ENCODE results near the gene APBA1. TPM values are rescaled to one million over a fixed set of nuclear protein-coding genes. Genes with fewer than 3 reads are reported as not detected.

Gene APBA1
- total RNA-seq, 4 donors from 2014 or later, result 5.8 to 15.7 (median 11.5) TPM

- DNase-seq (ENCODE audit: low spot score in 2 of 2), result no peak
- Histone ChIP-seq H3K27me3 (no peaks in the 10 kb centered on the region), H3K27ac (no peak overlapping the region), H3K36me3 (no peaks in the 10 kb centered on the region), H3K4me1 (no peaks in the 10 kb centered on the region), H3K9me3 (no peaks in the 10 kb centered on the region), H3K4me3 (no peak overlapping the region)
- WGBS, result 84% methylated on average over 8 of the region's 8 CpGs
- TF ChIP-seq POLR2A (IDR thresholded peaks at IDR 0.05), result no peak
- no peak for TF ChIP-seq POLR2AphosphoS5 (IDR thresholded peaks at IDR 0.05)
- no peak for TF ChIP-seq CTCF (IDR thresholded peaks at IDR 0.05)
- no peak for TF ChIP-seq EP300 (IDR thresholded peaks at IDR 0.05)
Observed at GRCh38 chr9:69466151-69466550, 206.0 kb downstream of the APBA1 start.

GRCh38 chr9:69465473-69465872 is 206.7 kb downstream of the APBA1 start:
- Histone ChIP-seq H3K9me3 (no peaks in the 10 kb centered on the region), H3K36me3 (no peaks in the 10 kb centered on the region), H3K27me3 (no peaks in the 10 kb centered on the region), H3K4me1 (no peaks in the 10 kb centered on the region), H3K27ac (no peak overlapping the region), H3K4me3 (no peak overlapping the region)
- DNase-seq (ENCODE audit: low spot score in 2 of 2), result no peak
- TF ChIP-seq EP300 (IDR thresholded peaks at IDR 0.05) (no peak), POLR2A (IDR thresholded peaks at IDR 0.05) (no peak), CTCF (IDR thresholded peaks at IDR 0.05) (no peak), POLR2AphosphoS5 (IDR thresholded peaks at IDR 0.05) (no peak)
- 59% methylated on average over 3 of the region's 3 CpGs for WGBS

- TF ChIP-seq EP300 (IDR thresholded peaks at IDR 0.05) (no peak), POLR2A (IDR thresholded peaks at IDR 0.05) (no peak), POLR2AphosphoS5 (IDR thresholded peaks at IDR 0.05) (no peak), CTCF (IDR thresholded peaks at IDR 0.05) (no peak)
- Histone ChIP-seq H3K27me3 (no peaks in the 10 kb centered on the region), H3K27ac (no peak overlapping the region), H3K4me3 (no peak overlapping the region), H3K9me3 (no peaks in the 10 kb centered on the region), H3K36me3 (peaks cover 3% of the 10 kb centered on the region), H3K4me1 (no peaks in the 10 kb centered on the region)
- DNase-seq (ENCODE audit: low spot score in 2 of 2), result no peak
- WGBS, result 82% methylated on average over 11 of the region's 11 CpGs
Observed at GRCh38 chr9:69463497-69464068, 208.6 kb downstream of the APBA1 start.

- 86% methylated on average over 4 of the region's 4 CpGs for WGBS
- H3K9me3 ChIP-seq, result no peaks in the 10 kb centered on the region
- DNase-seq (ENCODE audit: low spot score in 2 of 2), result no peak
- TF ChIP-seq CTCF (IDR thresholded peaks at IDR 0.05) (no peak), EP300 (IDR thresholded peaks at IDR 0.05) (no peak), POLR2AphosphoS5 (IDR thresholded peaks at IDR 0.05) (no peak), POLR2A (IDR thresholded peaks at IDR 0.05) (no peak)
- H3K27me3 ChIP-seq, result no peaks in the 10 kb centered on the region
- H3K27ac ChIP-seq, result no peak overlapping the region
- no peak overlapping the region for H3K4me3 ChIP-seq
- H3K4me1 ChIP-seq, result no peaks in the 10 kb centered on the region
- H3K36me3 ChIP-seq, result peaks cover 3% of the 10 kb centered on the region
Observed at GRCh38 chr9:69462394-69462793, 209.8 kb downstream of the APBA1 start.

GRCh38 chr9:69461103-69461887 is 210.9 kb downstream of the APBA1 start:
- Histone ChIP-seq H3K4me1 (no peaks in the 10 kb centered on the region), H3K27ac (no peak overlapping the region), H3K9me3 (no peaks in the 10 kb centered on the region), H3K27me3 (no peaks in the 10 kb centered on the region), H3K4me3 (no peak overlapping the region), H3K36me3 (peaks cover 3% of the 10 kb centered on the region)
- 78% methylated on average over 6 of the region's 6 CpGs for WGBS
- no peak for DNase-seq (ENCODE audit: low spot score in 2 of 2)
- no peak for TF ChIP-seq POLR2AphosphoS5 (IDR thresholded peaks at IDR 0.05)
- TF ChIP-seq POLR2A (IDR thresholded peaks at IDR 0.05), result no peak
- no peak for TF ChIP-seq CTCF (IDR thresholded peaks at IDR 0.05)

Measured in suprapubic skin (tissue), 4 donors.